Vagina (tissue), 2 donors: Measurements from ENCODE around the gene ERBIN.

Source experiments
- CTCF ChIP-seq, 3 experiments: fragments of 450-650 bp in 2 of 3; fragments of 200-600 bp in 1 of 3; sonication (generic) in 1 of 3; IDR thresholded peaks; one replicate each; pipeline ENCODE4 v1.5.1; 2017 to 2019; ENCODE audit warnings: antibody characterized with exemption in 3 of 3, mild to moderate bottlenecking in 2 of 3, moderate library complexity in 2 of 3
- POLR2AphosphoS5 ChIP-seq, 2 donors: sonication (generic); formaldehyde crosslinking; IDR thresholded peaks; one replicate each; pipeline ENCODE4 v1.9.0; 2017; ENCODE audit warnings: antibody characterized with exemption in 2 of 2, mild to moderate bottlenecking in 2 of 2, low read depth in 1 of 2; ENCODE audit not compliant: insufficient read depth in 1 of 2

GRCh38 chr5:65913519-65913918, 12.9 kb upstream of the ERBIN start:
- TF ChIP-seq CTCF (IDR thresholded peaks at IDR 0.05) = no peak
- no peak for TF ChIP-seq POLR2AphosphoS5 (IDR thresholded peaks at IDR 0.05; ENCODE audit: insufficient read depth in 1 of 2, low read depth in 1 of 2)
